Measurements from ENCODE around the gene TLR3.
"Not testable (repeated sequence)": the region's sequence is repeated elsewhere in the genome, so short reads cannot be mapped to it uniquely, and the experiment has no call there.

TLR3 gene

GRCh38 chr4:186068581-186069348 is at the start of gene TLR3:
Gene TLR3, plus strand, starts transcription at chr4:186069156. Its CDS starts 7,464 bp downstream, at chr4:186076620.
- DNase-seq, result peak; percentile 13

DNA sequence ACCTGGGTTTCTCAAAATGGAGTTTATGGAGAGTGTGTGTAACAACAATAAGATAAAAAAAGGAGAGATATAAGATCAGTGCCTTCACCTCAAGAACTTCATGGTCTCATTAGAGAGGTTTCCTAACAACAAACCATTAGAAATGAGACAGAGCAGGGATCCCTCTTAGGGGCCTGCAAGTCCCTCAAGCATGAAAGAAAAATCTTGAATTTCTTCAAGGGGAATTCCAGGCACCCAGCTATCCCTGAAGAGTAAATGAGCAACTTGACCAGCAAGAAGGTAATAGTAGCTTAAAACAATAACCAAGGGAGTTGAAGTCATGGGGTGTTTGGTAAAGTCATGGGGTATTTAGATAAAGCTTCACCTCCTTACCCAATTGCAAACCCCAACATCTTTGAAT is 49.7 kb upstream of the TLR3 start:
- no peak for DNase-seq

- no peak for DNase-seq
These were observed 48.7 kb upstream of the TLR3 start for GRCh38 chr4:186020106-186020792.

- no peak for DNase-seq
These were observed 48.1 kb upstream of the TLR3 start for GRCh38 chr4:186020793-186021407.

GRCh38 chr4:186021461-186022167 is 47.3 kb upstream of the TLR3 start:
- DNase-seq, result no peak

DNA sequence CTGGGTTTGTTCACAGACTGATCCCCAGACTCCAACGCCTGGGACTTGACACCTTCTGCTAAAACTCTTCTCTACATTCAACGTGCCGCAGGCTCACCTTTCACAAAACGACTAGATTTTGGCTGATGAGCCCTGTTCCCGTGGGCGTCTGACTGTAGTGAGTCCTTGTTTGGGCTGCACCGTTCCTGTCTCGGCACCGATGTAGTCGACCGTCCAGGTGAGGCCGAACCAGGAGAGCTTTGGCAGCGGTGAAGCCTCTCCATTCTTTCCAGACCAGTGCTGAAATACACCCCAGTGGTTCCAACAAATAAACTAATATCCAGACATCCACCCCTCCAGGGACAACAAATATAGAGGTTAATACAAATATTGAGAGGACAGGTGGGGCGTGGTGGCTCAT is 45.0 kb upstream of the TLR3 start:
- DNase-seq, result no peak

- no peak for DNase-seq
These were observed 44.1 kb upstream of the TLR3 start for GRCh38 chr4:186024637-186025407.

DNA sequence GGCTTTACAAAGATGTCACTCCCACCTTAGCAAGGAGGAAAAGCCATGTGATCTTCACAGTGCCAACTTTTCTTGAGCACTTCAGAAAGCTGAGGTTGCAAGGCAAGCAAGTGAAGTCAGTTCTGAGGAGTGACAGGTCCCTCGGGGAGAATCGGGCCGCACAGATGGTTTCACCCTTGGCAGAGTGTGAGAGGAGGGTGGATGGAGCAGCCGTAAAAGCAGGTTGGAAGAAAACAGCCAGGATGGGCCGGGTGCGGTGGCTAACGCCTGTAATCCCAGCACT is 43.6 kb upstream of the TLR3 start:
- DNase-seq, result no peak

DNA sequence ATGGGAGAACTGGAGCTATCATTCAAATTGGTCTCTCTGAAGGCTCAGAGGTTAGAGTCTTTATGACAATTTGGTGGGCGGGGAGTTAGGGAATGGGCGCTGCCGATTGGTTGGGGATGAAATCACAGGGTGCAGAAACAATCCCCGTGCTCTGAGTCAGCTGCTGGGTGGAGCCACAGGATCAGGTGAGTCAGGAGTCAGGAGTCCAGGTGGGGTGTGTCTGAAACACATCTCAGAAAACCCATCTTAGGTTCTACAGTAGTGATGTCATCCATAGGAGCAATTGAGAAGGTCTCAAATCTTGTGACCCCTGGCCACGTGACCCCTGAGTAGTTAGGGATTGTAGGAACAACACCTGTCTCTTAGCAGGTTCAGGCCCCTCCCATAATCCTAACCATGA is 41.6 kb upstream of the TLR3 start:
- no peak for DNase-seq

GRCh38 chr4:186029571-186030398 is 39.2 kb upstream of the TLR3 start:
- DNase-seq, result no peak

DNA sequence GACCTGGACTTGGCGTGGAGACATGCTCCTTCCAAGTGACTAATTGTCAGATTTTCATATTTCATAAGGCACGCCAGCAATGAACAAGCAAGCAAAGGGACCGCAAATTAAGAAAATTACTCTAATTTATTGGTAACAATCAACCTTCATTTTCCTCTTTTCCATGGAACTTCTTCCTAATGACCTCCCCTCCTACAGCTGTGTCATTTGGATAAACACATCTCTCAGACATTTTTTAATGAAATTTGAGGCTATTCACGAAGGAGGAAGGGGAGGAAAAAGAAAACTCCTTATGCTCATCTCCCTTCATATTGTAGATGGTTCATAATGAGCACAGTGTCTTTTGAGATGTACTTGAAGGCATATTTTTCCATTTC is 38.6 kb upstream of the TLR3 start:
- DNase-seq, result no peak

- DNase-seq, result no peak
These were observed 38.2 kb upstream of the TLR3 start for GRCh38 chr4:186030795-186031194.

DNA sequence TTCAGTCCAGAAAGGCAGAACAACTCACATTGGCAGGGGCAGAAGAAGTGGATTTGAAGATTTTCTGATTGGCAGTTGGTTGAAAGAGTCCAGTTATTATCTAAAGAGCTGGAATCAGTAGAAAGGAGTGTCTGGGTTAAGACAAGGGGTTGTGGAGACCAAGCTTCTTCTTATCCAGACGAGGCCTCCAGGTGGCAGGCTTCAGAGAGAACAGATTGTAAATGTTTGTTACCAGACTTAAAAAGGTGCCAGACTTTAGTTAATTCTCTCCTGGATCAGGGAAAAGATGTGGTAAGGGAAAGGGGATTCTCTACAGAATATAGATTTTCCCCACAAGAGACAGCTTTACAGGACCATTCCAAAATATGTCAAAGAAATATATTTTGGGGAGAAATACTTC is 36.7 kb upstream of the TLR3 start:
- DNase-seq, result no peak

- no peak for DNase-seq
These were observed 35.9 kb upstream of the TLR3 start for GRCh38 chr4:186033027-186033426.

GRCh38 chr4:186034613-186035012 is 34.3 kb upstream of the TLR3 start:
- not testable (repeated sequence) for DNase-seq

- no peak for DNase-seq
These were observed 31.9 kb upstream of the TLR3 start for GRCh38 chr4:186036976-186037581.

DNA sequence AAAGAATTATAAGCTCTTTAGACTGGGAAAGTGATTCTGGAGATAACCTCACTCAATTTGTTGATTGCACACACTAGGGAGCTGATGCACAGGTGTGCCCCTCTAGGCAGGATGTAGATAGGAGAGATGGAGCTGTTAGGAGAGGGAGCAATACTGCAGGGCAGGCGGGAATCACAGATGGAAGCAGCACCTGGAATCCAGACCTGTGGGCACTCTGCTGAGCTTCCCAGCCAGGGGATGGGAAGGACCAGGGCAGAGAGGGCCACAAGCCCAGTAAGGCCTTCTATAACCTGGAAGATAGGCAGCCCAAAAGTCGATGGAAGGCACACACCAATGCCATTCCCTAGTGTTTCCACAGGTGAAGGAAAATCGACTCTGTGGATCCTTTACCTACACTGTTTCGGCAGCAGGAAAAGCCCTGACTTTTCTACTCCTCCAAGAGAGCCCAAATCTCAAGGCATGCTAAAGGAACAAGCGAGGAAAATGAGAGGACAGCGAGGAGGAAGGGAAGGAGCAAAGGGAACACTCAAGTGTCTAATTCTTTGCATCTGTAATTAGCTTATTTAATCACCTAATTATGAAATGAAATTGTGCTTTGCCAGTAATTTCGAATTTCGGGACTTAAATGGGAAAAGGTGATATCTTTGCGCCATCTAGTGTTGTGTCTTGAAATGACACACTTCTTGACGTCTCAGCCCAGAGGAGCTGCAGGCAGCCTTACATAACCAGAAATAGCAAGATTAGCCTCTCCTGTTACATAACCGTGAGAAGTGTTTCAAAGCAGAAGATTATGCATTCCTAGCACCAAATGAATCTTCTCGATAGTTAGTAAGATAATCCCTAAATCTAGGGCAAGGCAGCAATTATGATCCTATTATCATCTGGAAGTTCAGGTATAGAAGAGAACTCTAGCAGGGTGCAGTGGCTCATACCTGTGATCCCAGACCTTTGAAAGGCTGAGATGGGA is 31.0 kb upstream of the TLR3 start:
- peak; percentile 48 for DNase-seq

DNA sequence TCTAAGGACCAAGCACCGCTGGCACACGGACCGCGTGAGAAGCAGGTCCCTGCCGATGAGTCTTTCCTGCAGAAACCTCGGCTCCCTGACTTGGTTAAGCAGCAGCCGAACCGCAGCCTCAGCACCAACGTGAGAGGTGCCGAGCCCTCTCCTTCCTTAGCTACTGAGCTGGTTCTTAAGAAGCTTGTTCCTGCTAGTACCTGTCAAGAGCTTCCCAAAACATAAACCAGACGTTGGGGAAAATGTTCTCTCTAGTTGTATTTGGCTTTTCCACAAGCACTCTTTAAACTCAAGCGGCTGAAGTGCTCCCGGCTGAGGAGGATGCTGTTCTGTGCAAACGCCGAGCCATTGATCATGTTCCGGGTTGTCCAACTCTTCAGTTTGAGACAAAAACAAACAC is 29.3 kb upstream of the TLR3 start:
- DNase-seq, result no peak

- no peak for DNase-seq
These were observed 28.6 kb upstream of the TLR3 start for GRCh38 chr4:186040316-186040715.

GRCh38 chr4:186047501-186047900 is 21.5 kb upstream of the TLR3 start:
- DNase-seq, result not testable (repeated sequence)
